ENCODE data around the gene REST. TPM values are rescaled to one million over a fixed set of nuclear protein-coding genes. Genes with fewer than 3 reads are reported as not detected.

The REST gene
- total RNA-seq, 1 donor from 2014 or later: 21.4 TPM

- H3K4me3 ChIP-seq (ENCODE audit: low read length in 3 of 3): no peak overlapping the region
- no peak overlapping the region for H3K27ac ChIP-seq (ENCODE audit: low read depth, low read length)
- H3K27me3 ChIP-seq (ENCODE audit: control insufficient read depth in 3 of 3, insufficient read depth in 3 of 3, low read length in 3 of 3): no peaks in the 10 kb centered on the region
- peaks cover 0 to 1% (median 0%) of the 10 kb centered on the region in 3 donors for H3K4me1 ChIP-seq (ENCODE audit: control insufficient read depth in 3 of 3, insufficient read depth in 3 of 3, low read length in 3 of 3)
- peaks cover 16 to 34% (median 27%) of the 10 kb centered on the region in 3 donors for H3K36me3 ChIP-seq (ENCODE audit: control insufficient read depth in 3 of 3, insufficient read depth in 3 of 3, low read length in 3 of 3)
- H3K9ac ChIP-seq (ENCODE audit: low read depth in 1 of 3, low read length in 3 of 3): no peak overlapping the region
- H3K9me3 ChIP-seq (ENCODE audit: control insufficient read depth in 3 of 3, low read length in 3 of 3): no peaks in the 10 kb centered on the region
Observed at GRCh38 chr4:56986952-56987351, 79.3 kb downstream of the REST start.

DNA sequence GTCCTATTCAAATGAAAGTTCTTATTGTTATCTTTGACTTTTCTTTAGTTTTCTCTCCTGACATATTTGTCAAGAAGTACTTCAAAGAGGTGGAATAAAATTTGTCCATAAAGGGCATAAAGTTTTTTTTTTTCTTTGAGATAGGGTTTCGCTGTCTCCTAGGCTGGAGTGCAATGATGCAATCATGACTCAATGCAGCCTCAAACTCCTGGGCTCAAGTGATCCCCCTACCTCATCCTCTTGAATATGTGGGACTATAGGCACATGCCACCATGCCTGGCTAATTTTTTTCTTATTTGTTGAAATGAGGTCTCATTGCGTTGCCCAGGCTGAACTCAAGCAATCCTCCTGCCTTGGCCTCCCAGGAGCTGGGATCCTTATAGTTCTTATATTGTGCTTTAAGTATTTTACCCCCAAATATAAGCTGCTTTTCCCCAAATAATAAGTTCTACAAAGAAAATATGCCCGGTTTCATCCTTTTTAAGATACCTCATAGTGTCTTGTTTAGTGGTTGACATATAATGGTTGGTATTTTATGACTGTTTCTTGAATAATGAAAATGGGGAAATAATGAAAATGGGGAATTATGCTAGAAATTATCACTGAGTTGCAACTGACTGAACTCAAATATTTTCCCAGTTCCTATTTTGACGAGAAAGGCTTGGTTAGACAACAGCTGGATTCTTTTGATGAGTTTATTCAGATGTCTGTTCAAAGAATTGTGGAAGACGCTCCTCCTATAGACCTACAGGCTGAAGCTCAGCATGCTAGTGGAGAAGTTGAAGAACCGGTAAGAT, 82.6 kb downstream of the REST start:
- Histone ChIP-seq H3K4me3 (ENCODE audit: low read length in 3 of 3) (no peak overlapping the region), H3K4me1 (ENCODE audit: control insufficient read depth in 3 of 3, insufficient read depth in 3 of 3, low read length in 3 of 3) (peaks cover 2 to 5% (median 2%) of the 10 kb centered on the region in 3 donors), H3K27me3 (ENCODE audit: control insufficient read depth in 3 of 3, insufficient read depth in 3 of 3, low read length in 3 of 3) (no peaks in the 10 kb centered on the region), H3K9ac (ENCODE audit: low read depth in 1 of 3, low read length in 3 of 3) (no peak overlapping the region), H3K9me3 (ENCODE audit: control insufficient read depth in 3 of 3, low read length in 3 of 3) (no peaks in the 10 kb centered on the region), H3K36me3 (ENCODE audit: control insufficient read depth in 3 of 3, insufficient read depth in 3 of 3, low read length in 3 of 3) (peaks cover 16 to 45% (median 35%) of the 10 kb centered on the region in 3 donors), H3K27ac (ENCODE audit: low read depth, low read length) (no peak overlapping the region)

DNA sequence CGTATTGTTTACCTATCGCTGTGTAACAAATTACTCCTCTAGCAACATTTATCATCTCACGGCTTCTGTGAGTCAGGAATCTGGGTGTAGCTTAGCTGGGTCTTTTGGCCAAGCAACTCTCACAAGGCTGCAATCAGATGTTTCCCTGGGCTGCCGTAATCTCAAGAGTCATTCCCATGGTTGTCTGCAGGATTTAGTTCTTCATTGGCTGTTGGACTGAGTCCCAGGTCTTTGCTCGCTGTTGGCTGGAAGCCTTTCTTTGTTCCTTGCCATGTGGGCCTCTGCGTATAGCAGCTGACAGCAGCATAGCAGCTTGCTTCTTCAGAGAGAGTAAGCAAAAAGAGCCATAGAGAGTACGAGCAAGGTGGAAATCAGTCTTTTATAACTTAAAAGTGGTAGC, 87.8 kb downstream of the REST start:
- H3K4me1 ChIP-seq (ENCODE audit: control insufficient read depth in 3 of 3, insufficient read depth in 3 of 3, low read length in 3 of 3): peaks cover 7 to 10% (median 8%) of the 10 kb centered on the region in 3 donors
- no peaks in the 10 kb centered on the region for H3K9me3 ChIP-seq (ENCODE audit: control insufficient read depth in 3 of 3, low read length in 3 of 3)
- no peaks in the 10 kb centered on the region for H3K27me3 ChIP-seq (ENCODE audit: control insufficient read depth in 3 of 3, insufficient read depth in 3 of 3, low read length in 3 of 3)
- no peak overlapping the region for H3K9ac ChIP-seq (ENCODE audit: low read depth in 1 of 3, low read length in 3 of 3)
- no peak overlapping the region for H3K4me3 ChIP-seq (ENCODE audit: low read length in 3 of 3)
- H3K27ac ChIP-seq (ENCODE audit: low read depth, low read length): no peak overlapping the region
- peaks cover 17 to 52% (median 27%) of the 10 kb centered on the region in 3 donors for H3K36me3 ChIP-seq (ENCODE audit: control insufficient read depth in 3 of 3, insufficient read depth in 3 of 3, low read length in 3 of 3)

DNA sequence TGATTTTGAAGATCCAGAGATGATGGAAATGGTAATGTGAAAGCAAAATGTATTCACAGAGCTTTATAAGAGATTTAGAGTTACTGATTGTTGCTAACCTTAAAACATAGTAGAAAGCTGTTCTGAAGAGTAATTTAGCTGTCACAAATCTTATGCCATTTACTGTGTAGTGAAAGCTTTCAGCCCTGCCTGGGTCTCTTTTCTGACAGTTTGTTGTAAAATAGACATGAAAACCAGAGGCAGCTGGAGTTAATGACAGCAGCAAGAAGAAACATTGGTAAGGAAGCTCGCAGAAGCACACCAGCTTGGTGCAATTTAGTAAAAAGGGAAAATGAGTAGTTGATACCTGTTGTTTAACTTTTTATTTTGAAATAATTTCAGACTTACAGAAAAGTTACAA, 92.1 kb downstream of the REST start:
- peaks cover 7 to 10% (median 8%) of the 10 kb centered on the region in 3 donors for H3K4me1 ChIP-seq (ENCODE audit: control insufficient read depth in 3 of 3, insufficient read depth in 3 of 3, low read length in 3 of 3)
- H3K27me3 ChIP-seq (ENCODE audit: control insufficient read depth in 3 of 3, insufficient read depth in 3 of 3, low read length in 3 of 3): no peaks in the 10 kb centered on the region
- no peak overlapping the region for H3K4me3 ChIP-seq (ENCODE audit: low read length in 3 of 3)
- no peak overlapping the region for H3K27ac ChIP-seq (ENCODE audit: low read depth, low read length)
- peaks cover 12 to 44% (median 29%) of the 10 kb centered on the region in 3 donors for H3K36me3 ChIP-seq (ENCODE audit: control insufficient read depth in 3 of 3, insufficient read depth in 3 of 3, low read length in 3 of 3)
- H3K9me3 ChIP-seq (ENCODE audit: control insufficient read depth in 3 of 3, low read length in 3 of 3): no peaks in the 10 kb centered on the region
- H3K9ac ChIP-seq (ENCODE audit: low read depth in 1 of 3, low read length in 3 of 3): no peak overlapping the region

DNA sequence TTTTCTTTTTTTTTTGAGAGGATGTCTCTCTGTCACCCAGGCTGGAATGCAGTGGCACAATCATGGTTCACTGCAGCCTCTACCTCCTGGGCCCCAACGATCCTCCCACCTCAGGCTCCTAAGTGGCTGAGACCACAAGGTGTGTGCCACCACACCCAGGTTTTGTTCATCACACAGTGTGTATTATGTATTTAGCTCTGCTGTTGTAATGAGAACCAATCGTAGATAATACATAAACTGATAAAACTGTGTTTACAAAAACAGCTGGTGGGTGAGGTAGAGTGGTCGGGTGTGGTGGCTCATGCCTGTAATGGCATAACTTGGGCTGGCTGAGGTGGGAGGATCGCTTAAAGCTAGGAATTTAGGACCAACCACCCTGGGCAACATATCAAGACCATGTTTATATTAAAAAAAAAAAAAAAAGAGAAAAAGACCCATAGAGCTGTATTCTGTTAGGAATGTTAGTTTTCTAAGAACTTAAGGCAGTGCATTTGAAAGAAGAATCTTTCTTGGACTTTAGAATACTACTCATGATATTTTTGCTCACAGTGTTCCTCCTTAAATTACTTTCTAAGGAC, 105.9 kb downstream of the REST start:
- Histone ChIP-seq H3K27ac (ENCODE audit: low read depth, low read length) (no peak overlapping the region), H3K9me3 (ENCODE audit: control insufficient read depth in 3 of 3, low read length in 3 of 3) (no peaks in the 10 kb centered on the region), H3K36me3 (ENCODE audit: control insufficient read depth in 3 of 3, insufficient read depth in 3 of 3, low read length in 3 of 3) (peaks cover 31 to 58% (median 43%) of the 10 kb centered on the region in 3 donors), H3K9ac (ENCODE audit: low read depth in 1 of 3, low read length in 3 of 3) (no peak overlapping the region), H3K4me1 (ENCODE audit: control insufficient read depth in 3 of 3, insufficient read depth in 3 of 3, low read length in 3 of 3) (no peaks in the 10 kb centered on the region), H3K4me3 (ENCODE audit: low read length in 3 of 3) (no peak overlapping the region), H3K27me3 (ENCODE audit: control insufficient read depth in 3 of 3, insufficient read depth in 3 of 3, low read length in 3 of 3) (no peaks in the 10 kb centered on the region)

Small RNA genes lying within 50 kb of the gene (small RNA-seq; reads per million reads assigned to genes)
- gene RNU6-998P: not detected

Other genes with a start within 250 kb of the REST start
- 15.7 TPM for gene HOPX, start 226.6 kb upstream of the REST start, total RNA-seq
- gene SPINK2, start 86.2 kb upstream of the REST start, total RNA-seq: not detected
- gene NOA1, start 69.7 kb downstream of the REST start, total RNA-seq: 12.0 TPM
- gene POLR2B, start 71.0 kb downstream of the REST start, total RNA-seq: 101 TPM
- gene IGFBP7, start 202.5 kb downstream of the REST start, total RNA-seq: 66.8 TPM

All from skeletal muscle tissue (tissue), 5 donors.